Mucosa of descending colon (tissue), 3 donors: ENCODE measurements around the gene MON1A. TPM values are rescaled to one million over a fixed set of nuclear protein-coding genes. Genes with fewer than 3 reads are reported as not detected.
A peak's percentile ranks its signal among the peaks of the same experiment; 100 is the strongest.

Source experiments
- ATAC-seq: fragments of 200-7000 bp; cut with Tn5 transposase; one replicate; pipeline ENCODE4 v1.9.1; 2020; ENCODE audit warnings: mild to moderate bottlenecking, moderate library complexity
- DNase-seq, 3 donors: peaks; one replicate each; pipeline ENCODE4 v3.0.0-alpha.2; 2020
- H3K36me3 ChIP-seq: fragments of 200-600 bp; one replicate; pipeline ENCODE4 v1.8.0; 2021; ENCODE audit warnings: low read depth, mild to moderate bottlenecking
- H3K4me1 ChIP-seq: fragments of 200-600 bp; one replicate; pipeline ENCODE4 v1.8.0; 2021; ENCODE audit warnings: low read depth, mild to moderate bottlenecking
- H3K4me3 ChIP-seq: fragments of 200-600 bp; one replicate; pipeline ENCODE4 v1.8.0; 2021; ENCODE audit warnings: mild to moderate bottlenecking
- H3K9me3 ChIP-seq: fragments of 200-600 bp; one replicate; pipeline ENCODE4 v1.8.0; 2021; ENCODE audit warnings: mild to moderate bottlenecking
- intact Hi-C, 2 donors: fragments of 100-400 bp; cut with DNase I in 1 of 2; cut with micrococcal nuclease in 1 of 2; formaldehyde crosslinking; loops; one replicate each; pipeline versions ENCODE4 v1.11.0 to v1.11.1; 2022; cut with DNase I, micrococcal nuclease
- total RNA-seq, 3 donors: library from RNA; stranded (reverse); fragmentation: NEBNext Ultra II Directional in 2 of 3; extraction: Animal tissue kit (Norgen Biotek cat#: 25700) in 2 of 3; gene quantifications; one replicate each; pipeline versions ENCODE4 v1.2.1 to v1.2.4, GENCODE V29; 2021 to 2023
- TF ChIP-seq, protein P1 (sequence below): fragments of 200-600 bp; IDR thresholded peaks from one replicate; pipeline ENCODE4 v1.8.0; 2022; ENCODE audit warnings: antibody characterized with exemption, mild to moderate bottlenecking
- donor health status: DM: no; HTN: no; CAD: no; lungs with moderate emphysema.
- donor health status: DM: no; HTN: no; CAD: no.
- donor health status: DM: no; HTN: yes; CAD: no.

Gene MON1A
- total RNA-seq, 3 donors from 2014 or later = 6.9 to 13.3 (median 7.9) TPM

DNA sequence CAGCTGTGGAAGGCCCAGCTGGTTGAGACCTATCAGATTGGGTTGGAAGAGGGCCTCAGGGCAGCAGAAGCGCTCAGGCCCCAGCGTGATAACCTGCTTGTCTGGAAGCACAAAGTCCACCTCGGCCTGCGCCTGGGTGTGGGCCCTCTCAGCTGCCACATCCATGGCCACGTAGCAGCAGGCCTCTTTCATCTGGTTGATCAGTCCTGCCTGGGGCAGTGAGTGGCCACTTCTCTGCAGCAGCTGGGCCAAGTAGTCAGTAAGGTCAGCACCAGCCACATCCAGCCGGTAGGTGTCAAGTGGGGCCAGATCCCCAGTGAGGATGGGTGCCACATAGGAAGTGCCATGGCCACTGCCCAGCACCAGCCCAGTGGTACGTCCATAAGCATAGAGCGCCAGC lies 56.0 kb downstream of the MON1A start:
- Histone ChIP-seq H3K9me3 (no peaks in the 10 kb centered on the region), H3K36me3 (no peaks in the 10 kb centered on the region), H3K4me3 (no peak overlapping the region), H3K4me1 (peaks cover 27% of the 10 kb centered on the region)
- TF ChIP-seq, protein P1, sequence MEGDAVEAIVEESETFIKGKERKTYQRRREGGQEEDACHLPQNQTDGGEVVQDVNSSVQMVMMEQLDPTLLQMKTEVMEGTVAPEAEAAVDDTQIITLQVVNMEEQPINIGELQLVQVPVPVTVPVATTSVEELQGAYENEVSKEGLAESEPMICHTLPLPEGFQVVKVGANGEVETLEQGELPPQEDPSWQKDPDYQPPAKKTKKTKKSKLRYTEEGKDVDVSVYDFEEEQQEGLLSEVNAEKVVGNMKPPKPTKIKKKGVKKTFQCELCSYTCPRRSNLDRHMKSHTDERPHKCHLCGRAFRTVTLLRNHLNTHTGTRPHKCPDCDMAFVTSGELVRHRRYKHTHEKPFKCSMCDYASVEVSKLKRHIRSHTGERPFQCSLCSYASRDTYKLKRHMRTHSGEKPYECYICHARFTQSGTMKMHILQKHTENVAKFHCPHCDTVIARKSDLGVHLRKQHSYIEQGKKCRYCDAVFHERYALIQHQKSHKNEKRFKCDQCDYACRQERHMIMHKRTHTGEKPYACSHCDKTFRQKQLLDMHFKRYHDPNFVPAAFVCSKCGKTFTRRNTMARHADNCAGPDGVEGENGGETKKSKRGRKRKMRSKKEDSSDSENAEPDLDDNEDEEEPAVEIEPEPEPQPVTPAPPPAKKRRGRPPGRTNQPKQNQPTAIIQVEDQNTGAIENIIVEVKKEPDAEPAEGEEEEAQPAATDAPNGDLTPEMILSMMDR = no peak
- DNase-seq = peak; percentile 75 to 85 (median 80)
- intact Hi-C loops = no loop called here
- ATAC-seq = peak; percentile 87

GRCh38 chr3:49872801-49873281 lies 56.8 kb downstream of the MON1A start:
- TF ChIP-seq, protein P1 = no peak
- peak; percentile 43 for ATAC-seq
- H3K9me3 ChIP-seq = no peaks in the 10 kb centered on the region
- no peaks in the 10 kb centered on the region for H3K36me3 ChIP-seq
- no peak overlapping the region for H3K4me3 ChIP-seq
- intact Hi-C loops = no loop called here
- DNase-seq = no peak
- H3K4me1 ChIP-seq = peaks cover 27% of the 10 kb centered on the region

DNA sequence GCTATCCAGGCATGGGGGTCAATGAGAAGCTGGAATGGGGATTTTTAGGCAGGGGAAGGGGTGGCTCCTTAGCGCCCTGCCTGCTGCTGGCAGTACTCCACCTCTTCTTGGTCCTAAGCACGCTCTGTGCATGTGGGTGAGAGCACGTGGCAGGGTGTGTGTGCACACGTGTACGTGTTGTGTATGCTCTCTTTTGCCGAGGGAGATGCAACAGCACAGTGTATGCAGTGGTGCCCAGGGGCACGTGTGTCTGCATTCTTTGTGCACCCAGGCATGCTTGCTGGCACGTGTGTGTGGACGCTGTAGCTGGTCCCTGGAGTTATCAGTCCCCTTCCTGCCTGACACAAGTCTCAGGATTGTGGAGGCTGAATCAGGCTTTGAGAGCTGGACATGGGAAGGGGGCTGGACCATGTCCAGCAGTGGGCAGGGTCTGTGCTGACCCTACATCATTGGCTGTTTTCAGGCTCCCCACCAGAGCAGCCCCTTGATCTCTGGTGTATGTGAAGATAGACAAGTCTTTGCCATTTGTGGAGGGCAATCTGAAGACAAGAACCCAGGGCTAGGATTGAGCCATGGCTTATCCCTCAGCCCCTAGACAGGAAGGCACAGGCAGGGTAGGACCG lies 58.0 kb downstream of the MON1A start:
- no peaks in the 10 kb centered on the region for H3K9me3 ChIP-seq
- peaks cover 27% of the 10 kb centered on the region for H3K4me1 ChIP-seq
- ATAC-seq (no peak), DNase-seq (no peak)
- TF ChIP-seq, protein P1 = no peak
- H3K36me3 ChIP-seq = no peaks in the 10 kb centered on the region
- no peak overlapping the region for H3K4me3 ChIP-seq
- intact Hi-C loops = no loop called here

DNA sequence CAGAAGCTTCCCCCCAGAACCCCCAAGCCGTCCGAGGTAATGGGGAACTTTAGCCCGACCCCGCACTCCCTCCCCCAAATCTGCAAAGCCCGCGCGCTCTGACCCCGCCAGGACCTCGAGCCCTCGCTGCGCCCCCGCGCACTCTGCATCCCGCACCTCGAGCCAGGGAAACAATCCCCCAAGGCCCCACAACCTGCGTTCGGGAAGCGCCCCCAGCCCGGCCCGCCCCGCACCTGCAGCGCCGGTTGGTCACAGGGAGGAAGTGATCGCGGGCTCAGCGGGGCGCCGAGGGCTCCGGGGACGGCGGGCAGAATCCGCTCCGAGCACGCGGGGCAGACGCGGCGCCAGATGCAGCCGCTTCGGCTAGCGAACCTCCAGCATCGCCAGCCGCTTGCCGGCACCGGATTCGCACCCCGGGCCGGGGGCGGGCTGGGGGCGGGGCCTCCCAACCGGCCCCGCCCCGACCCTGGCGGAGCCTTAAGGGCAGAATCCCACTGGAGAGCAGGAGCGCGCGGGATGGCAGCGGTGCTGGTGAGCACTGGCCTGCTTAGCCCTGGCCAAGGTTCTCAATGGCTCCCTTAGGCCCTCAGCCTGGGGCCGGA lies 60.0 kb downstream of the MON1A start, which contains the start of gene CAMKV:
CAMKV (minus strand) TSS at position 382 of the 602 bp plus-strand sequence. CDS start 7,518 bp downstream, outside the sequence.
- DNase-seq (peak in 1 of 3 donors; percentile 42), ATAC-seq (peak; percentile 16)

DNA sequence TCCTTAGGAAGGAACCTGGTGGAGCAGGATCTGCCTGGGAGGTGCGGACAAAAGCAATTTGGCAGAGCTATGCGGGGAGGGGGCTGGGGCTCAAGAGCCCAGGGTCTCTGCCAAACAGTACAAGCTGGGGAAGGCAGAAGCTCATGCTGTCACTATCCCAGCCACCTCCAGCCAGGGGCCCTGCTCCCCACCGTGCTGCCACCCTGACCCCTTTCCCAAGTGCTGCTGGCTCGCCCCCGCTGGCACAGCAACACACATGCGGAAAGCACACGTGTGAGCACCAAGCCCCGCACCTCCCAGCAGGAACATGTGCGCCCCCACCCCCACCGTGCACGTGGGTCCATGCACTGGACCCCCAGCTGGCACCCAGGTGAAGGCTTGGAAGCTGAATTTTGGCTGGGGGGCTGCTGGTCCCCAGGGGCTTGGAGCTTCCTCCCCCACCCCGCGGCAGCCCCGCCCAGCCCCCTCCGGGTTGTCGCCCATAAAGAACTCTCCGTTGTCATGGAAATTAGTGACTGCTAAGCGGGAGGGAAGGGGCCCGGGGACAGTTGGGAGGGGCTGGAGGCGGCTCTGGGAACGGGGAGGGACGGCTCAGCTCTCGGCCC lies 60.6 kb downstream of the MON1A start:
- Histone ChIP-seq H3K4me1 (peaks cover 22% of the 10 kb centered on the region), H3K9me3 (no peaks in the 10 kb centered on the region), H3K36me3 (no peaks in the 10 kb centered on the region), H3K4me3 (no peak overlapping the region)
- ATAC-seq (no peak), DNase-seq (no peak)
- intact Hi-C loops = no loop called here
- TF ChIP-seq, protein P1 = no peak

More for the DNA sequence above, 60.0 kb downstream of the MON1A start, which contains the start of gene CAMKV:
- intact Hi-C loops = no loop called here
- H3K9me3 ChIP-seq = no peaks in the 10 kb centered on the region
- no peaks in the 10 kb centered on the region for H3K36me3 ChIP-seq
- H3K4me3 ChIP-seq = no peak within 1 kb of the TSS
- TF ChIP-seq, protein P1 = no peak
- H3K4me1 ChIP-seq = peaks cover 27% of the 10 kb centered on the region
